ENCODE measurements around the gene MAP4K3.
"Not testable (repeated sequence)": the region's sequence is repeated elsewhere in the genome, so short reads cannot be mapped to it uniquely, and the experiment has no call there.

The MAP4K3 gene

GRCh38 chr2:39260087-39260486, 177.0 kb downstream of the MAP4K3 start:
- Histone ChIP-seq H3K36me3 (ENCODE audit: insufficient read depth, low read length) (peaks cover 34% of the 10 kb centered on the region), H3K9me3 (ENCODE audit: low read depth, low read length) (no peaks in the 10 kb centered on the region), H3K27ac (no peak overlapping the region), H3K9ac (ENCODE audit: insufficient read length) (no peak overlapping the region), H3K4me3 (no peak overlapping the region)
- TF ChIP-seq POLR2AphosphoS5 (IDR thresholded peaks at IDR 0.05; ENCODE audit: borderline replicate concordance, low read depth, low read length) (no peak), EZH2 (IDR thresholded peaks at IDR 0.05) (no peak), FOXP2 (optimal IDR thresholded peaks at IDR 0.05; ENCODE audit: control extremely low read depth, extremely low read length, insufficient read depth) (no peak)
- no peak for DNase-seq (ENCODE audit: low read depth, low spot score)

GRCh38 chr2:39256040-39256439, 181.0 kb downstream of the MAP4K3 start:
- TF ChIP-seq POLR2AphosphoS5 (IDR thresholded peaks at IDR 0.05; ENCODE audit: borderline replicate concordance, low read depth, low read length) (no peak), FOXP2 (optimal IDR thresholded peaks at IDR 0.05; ENCODE audit: control extremely low read depth, extremely low read length, insufficient read depth) (no peak), EZH2 (IDR thresholded peaks at IDR 0.05) (no peak)
- no peak overlapping the region for H3K27ac ChIP-seq
- peaks cover 58% of the 10 kb centered on the region for H3K36me3 ChIP-seq (ENCODE audit: insufficient read depth, low read length)
- DNase-seq (ENCODE audit: low read depth, low spot score): no peak
- no peak overlapping the region for H3K4me3 ChIP-seq
- no peaks in the 10 kb centered on the region for H3K9me3 ChIP-seq (ENCODE audit: low read depth, low read length)
- no peak overlapping the region for H3K9ac ChIP-seq (ENCODE audit: insufficient read length)

- Histone ChIP-seq H3K36me3 (ENCODE audit: insufficient read depth, low read length) (peaks cover 44% of the 10 kb centered on the region), H3K9ac (ENCODE audit: insufficient read length) (no peak overlapping the region), H3K9me3 (ENCODE audit: low read depth, low read length) (no peaks in the 10 kb centered on the region), H3K27ac (no peak overlapping the region), H3K4me3 (no peak overlapping the region)
- no peak for DNase-seq (ENCODE audit: low read depth, low spot score)
- TF ChIP-seq POLR2AphosphoS5 (IDR thresholded peaks at IDR 0.05; ENCODE audit: borderline replicate concordance, low read depth, low read length) (no peak), FOXP2 (optimal IDR thresholded peaks at IDR 0.05; ENCODE audit: control extremely low read depth, extremely low read length, insufficient read depth) (no peak), EZH2 (IDR thresholded peaks at IDR 0.05) (no peak)
Observed at GRCh38 chr2:39252888-39253518, 184.1 kb downstream of the MAP4K3 start.

- peaks cover 15% of the 10 kb centered on the region for H3K36me3 ChIP-seq (ENCODE audit: insufficient read depth, low read length)
- no peak overlapping the region for H3K9ac ChIP-seq (ENCODE audit: insufficient read length)
- H3K9me3 ChIP-seq (ENCODE audit: low read depth, low read length): no peaks in the 10 kb centered on the region
- no peak overlapping the region for H3K4me3 ChIP-seq
- TF ChIP-seq EZH2 (IDR thresholded peaks at IDR 0.05): no peak
- TF ChIP-seq FOXP2 (optimal IDR thresholded peaks at IDR 0.05; ENCODE audit: control extremely low read depth, extremely low read length, insufficient read depth): no peak
- no peak for TF ChIP-seq POLR2AphosphoS5 (IDR thresholded peaks at IDR 0.05; ENCODE audit: borderline replicate concordance, low read depth, low read length)
- H3K27ac ChIP-seq: no peak overlapping the region
- DNase-seq (ENCODE audit: low read depth, low spot score): no peak
Observed at GRCh38 chr2:39247512-39248043, 189.5 kb downstream of the MAP4K3 start.

- Histone ChIP-seq H3K9me3 (ENCODE audit: low read depth, low read length) (no peaks in the 10 kb centered on the region), H3K9ac (ENCODE audit: insufficient read length) (no peak overlapping the region), H3K27ac (no peak overlapping the region), H3K4me3 (no peak overlapping the region), H3K36me3 (ENCODE audit: insufficient read depth, low read length) (peaks cover 9% of the 10 kb centered on the region)
- no peak for DNase-seq (ENCODE audit: low read depth, low spot score)
- no peak for TF ChIP-seq POLR2AphosphoS5 (IDR thresholded peaks at IDR 0.05; ENCODE audit: borderline replicate concordance, low read depth, low read length)
- no peak for TF ChIP-seq EZH2 (IDR thresholded peaks at IDR 0.05)
Observed at GRCh38 chr2:39246382-39246980, 190.6 kb downstream of the MAP4K3 start.

- H3K9ac ChIP-seq (ENCODE audit: insufficient read length); DNase-seq (ENCODE audit: low read depth, low spot score); H3K4me3 ChIP-seq; H3K27ac ChIP-seq; H3K36me3 ChIP-seq (ENCODE audit: insufficient read depth, low read length); H3K9me3 ChIP-seq (ENCODE audit: low read depth, low read length): not testable (repeated sequence)
Observed at GRCh38 chr2:39244963-39245625, 192.0 kb downstream of the MAP4K3 start.

GRCh38 chr2:39244241-39244862, 192.7 kb downstream of the MAP4K3 start:
- H3K4me3 ChIP-seq: not testable (repeated sequence)

GRCh38 chr2:39243469-39244123, 193.5 kb downstream of the MAP4K3 start, which contains the start of gene CDKL4:
CDKL4 (minus strand) TSS chr2:39243970.
- DNase-seq (ENCODE audit: low read depth, low spot score): no peak

More at GRCh38 chr2:39244241-39244862, 192.7 kb downstream of the MAP4K3 start:
- not testable (repeated sequence) for H3K9ac ChIP-seq (ENCODE audit: insufficient read length); H3K9me3 ChIP-seq (ENCODE audit: low read depth, low read length); H3K27ac ChIP-seq; DNase-seq (ENCODE audit: low read depth, low spot score); H3K36me3 ChIP-seq (ENCODE audit: insufficient read depth, low read length)

More at GRCh38 chr2:39243469-39244123, 193.5 kb downstream of the MAP4K3 start, which contains the start of gene CDKL4:
- Histone ChIP-seq H3K4me3 (no peak within 1 kb of the TSS), H3K9me3 (ENCODE audit: low read depth, low read length) (no peaks in the 10 kb centered on the region), H3K27ac (no peak within 1 kb of the TSS), H3K36me3 (ENCODE audit: insufficient read depth, low read length) (no peaks in the 10 kb centered on the region), H3K9ac (ENCODE audit: insufficient read length) (no peak within 1 kb of the TSS)
- TF ChIP-seq POLR2AphosphoS5 (IDR thresholded peaks at IDR 0.05; ENCODE audit: borderline replicate concordance, low read depth, low read length) (no peak), FOXP2 (optimal IDR thresholded peaks at IDR 0.05; ENCODE audit: control extremely low read depth, extremely low read length, insufficient read depth) (no peak), EZH2 (IDR thresholded peaks at IDR 0.05) (no peak)

Measured in SK-N-MC (cell line).